AG09319 (cell line): ENCODE results near the gene BCAS3.
"Not testable (repeated sequence)": the region's sequence is repeated elsewhere in the genome, so short reads cannot be mapped to it uniquely, and the experiment has no call there.

ENCODE experiments used
- DNase-seq: peaks from one replicate; pipeline ENCODE4 v3.0.0-alpha.2; 2010; ENCODE audit warnings: low read depth; ENCODE audit errors: extremely low read depth
- CTCF ChIP-seq: IDR thresholded peaks from 2 replicates; pipeline ENCODE4 v1.5.1; 2011; ENCODE audit warnings: low read depth, mild to moderate bottlenecking, inconsistent platforms, low read length, moderate library complexity

BCAS3 gene

DNA sequence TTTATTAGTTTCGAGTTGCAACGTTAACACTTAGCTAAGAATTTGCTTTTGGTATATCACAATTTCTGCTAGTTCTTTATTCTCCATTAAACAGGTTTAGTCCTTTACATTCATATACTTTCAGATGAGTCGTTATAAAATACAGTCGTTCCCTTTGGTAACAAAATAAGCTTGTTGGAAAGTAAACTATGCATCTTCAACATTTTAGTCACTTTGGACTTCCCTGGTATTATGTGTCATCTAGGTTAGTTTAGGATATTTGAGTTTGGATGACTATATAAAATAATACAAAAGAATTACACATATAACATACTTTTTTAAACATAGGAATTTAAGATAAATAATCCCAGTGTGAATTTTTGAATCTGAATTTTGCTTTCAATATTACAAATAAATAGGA is 351.5 kb downstream of the BCAS3 start:
- no peak for DNase-seq
- no peak for TF ChIP-seq CTCF

DNA sequence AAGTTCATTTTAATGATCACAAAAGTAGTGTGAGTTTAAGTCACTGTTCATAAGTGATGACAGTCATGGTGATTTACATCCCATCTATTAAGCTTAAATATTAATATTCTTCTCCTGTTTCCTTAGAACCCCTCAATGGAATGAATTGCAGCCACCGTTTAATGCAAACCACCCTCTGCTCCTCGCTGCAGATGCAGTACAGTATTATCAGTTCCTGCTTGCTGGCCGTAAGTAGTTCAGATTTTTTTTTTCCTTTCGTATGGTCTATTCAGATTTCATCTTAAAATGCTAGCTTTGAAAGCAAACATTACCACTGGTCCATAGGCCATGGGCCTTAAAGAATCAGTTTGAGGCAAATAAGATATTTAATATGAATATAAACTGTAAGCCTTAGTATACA is 363.0 kb downstream of the BCAS3 start:
- no peak for DNase-seq
- no peak for TF ChIP-seq CTCF

- DNase-seq: not testable (repeated sequence)
Measured at GRCh38 chr17:61042348-61042747, 364.7 kb downstream of the BCAS3 start.

DNA sequence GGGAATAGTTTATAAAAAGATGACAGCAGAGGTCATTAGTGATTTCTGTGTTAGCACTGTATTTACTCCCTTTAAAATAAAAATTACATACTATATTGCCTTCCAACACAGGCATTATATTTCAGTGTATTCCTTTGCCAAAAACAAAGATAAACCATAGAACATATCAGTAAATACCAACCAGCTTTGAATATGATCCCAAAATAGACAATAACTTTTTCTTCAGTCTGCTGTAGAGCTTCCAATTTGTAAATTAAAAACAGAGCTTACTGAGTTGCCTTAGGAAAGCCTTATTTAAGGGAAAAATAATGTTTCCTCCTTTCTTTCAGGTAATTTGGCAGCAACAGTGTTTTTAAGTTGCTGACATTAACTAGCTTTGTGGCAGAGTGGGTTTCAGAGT is 369.9 kb downstream of the BCAS3 start:
- DNase-seq: no peak
- no peak for TF ChIP-seq CTCF

- TF ChIP-seq CTCF: no peak
- no peak for DNase-seq
Measured at GRCh38 chr17:61048376-61049106, 370.9 kb downstream of the BCAS3 start.

DNA sequence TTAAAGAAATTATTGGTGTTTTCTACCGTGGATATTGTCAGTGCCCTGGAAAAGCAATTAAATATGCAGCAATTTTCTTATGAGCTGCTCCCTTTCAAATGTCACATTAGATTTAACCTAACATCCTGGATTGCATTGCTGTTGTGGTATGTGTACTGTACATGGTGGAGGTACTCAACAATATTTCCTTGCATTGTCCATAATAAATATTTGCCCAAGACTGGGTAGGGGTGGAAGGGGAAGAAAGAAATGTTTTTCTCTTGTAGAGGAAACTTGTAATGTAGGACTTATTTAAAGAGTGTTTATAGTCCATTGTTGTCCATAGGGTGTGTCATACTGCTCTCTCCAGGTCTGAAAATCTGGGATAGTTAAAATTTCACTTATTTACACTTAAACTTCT is 375.8 kb downstream of the BCAS3 start:
- TF ChIP-seq CTCF: no peak
- no peak for DNase-seq

DNA sequence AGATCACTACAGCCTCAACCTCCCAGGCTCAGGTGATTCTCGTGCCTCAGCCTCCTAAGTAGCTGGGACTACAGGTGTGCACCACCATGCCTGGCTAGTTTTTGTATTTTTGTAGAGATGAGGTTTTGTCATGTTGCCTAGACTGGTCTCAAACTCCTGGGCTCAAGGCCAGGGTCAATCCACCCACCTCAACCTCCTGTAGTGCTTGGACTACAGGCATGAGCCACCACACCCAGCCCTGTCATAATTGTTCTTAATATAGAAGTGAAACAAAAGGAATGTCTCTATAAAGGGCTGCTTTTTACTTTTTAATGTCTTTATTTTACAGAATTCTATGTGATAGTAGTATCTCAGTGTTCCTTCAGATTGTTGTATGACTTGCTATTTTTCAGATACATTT is 376.8 kb downstream of the BCAS3 start:
- DNase-seq: no peak

More for the DNA sequence above, 376.8 kb downstream of the BCAS3 start:
- no peak for TF ChIP-seq CTCF
